ENCODE measurements around the gene FIGLA.

FIGLA gene, protein sequence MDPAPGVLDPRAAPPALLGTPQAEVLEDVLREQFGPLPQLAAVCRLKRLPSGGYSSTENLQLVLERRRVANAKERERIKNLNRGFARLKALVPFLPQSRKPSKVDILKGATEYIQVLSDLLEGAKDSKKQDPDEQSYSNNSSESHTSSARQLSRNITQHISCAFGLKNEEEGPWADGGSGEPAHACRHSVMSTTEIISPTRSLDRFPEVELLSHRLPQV

DNA sequence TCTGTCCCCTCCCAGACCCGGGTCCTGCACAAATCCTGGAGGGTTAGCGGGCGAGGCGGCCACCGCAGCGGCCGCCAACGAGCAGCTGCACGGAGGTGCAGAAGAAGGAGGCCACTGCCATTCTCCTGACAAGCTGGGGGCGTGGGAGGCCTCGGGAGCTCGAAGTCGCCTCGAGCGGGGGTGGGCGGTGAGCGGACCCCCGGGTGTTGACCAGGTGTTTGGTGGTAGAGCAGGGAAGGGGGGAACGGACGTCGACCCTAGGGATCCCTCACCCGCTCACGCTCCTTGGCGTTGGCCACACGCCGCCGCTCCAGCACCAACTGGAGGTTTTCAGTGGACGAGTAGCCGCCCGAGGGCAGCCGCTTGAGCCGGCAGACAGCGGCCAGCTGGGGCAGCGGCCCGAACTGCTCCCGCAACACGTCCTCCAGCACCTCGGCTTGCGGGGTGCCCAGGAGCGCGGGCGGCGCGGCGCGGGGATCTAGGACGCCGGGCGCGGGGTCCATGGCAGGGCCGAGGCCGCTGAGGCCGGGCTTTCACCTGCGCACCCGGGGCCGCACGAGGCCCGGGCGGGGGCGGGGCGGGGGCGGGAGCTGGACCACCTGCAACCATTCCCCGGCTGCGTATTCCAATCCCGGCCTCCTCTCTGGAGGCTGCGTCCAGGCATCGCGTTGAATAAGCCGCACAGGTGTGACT, at the start of gene FIGLA:
Gene FIGLA, minus strand, starts transcription at position 508 of the 693 bp plus-strand sequence. Its CDS starts 5 bp downstream, at position 503.
- DNase-seq (ENCODE audit: low read depth in 2 of 2): no peak

DNA sequence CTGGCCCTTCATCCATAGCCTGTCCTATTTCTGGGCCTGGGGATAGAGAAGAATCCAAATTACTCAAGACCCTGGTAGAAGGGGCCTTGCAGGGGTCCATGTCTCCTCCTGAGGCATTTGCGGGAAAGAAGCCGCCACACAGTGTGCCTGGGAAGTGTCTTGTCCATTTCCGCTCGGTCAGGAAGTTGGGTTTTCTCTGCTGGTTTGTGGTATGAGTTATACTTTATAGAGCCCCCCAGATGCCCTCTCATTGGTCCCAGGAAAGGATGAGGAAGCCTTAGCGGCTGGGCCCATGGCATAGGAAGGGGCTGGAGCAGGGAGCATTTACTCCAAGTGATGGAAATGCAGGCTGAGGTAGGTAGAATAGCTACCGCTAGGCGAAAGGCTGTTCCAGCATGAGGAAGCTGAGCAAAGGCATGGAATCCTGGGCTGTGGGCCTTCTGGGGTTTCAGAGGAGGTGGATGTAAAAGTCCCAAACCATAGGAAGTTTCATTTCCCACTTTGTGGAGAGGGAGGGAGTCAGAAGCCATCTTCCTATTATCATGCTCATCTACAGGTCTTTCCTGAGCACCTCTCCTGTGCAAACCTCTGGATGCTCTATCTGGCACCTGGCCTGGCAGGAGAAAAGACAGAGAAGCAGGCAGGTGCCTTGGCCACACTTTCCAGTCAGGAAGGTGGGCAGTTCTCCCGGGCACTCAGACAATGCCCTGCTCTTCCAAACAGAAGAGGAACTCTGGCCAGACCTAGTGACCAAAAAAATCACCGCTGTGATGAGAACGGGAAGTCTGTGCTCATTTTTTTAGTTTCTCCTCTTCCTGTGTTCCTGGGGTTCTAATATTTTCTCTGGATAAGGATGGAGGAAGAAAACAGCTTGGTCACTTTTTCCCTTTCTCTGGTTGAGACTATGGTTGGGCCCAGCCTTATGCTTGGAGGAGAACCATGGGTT, 47.8 kb upstream of the FIGLA start:
- no peak for DNase-seq (ENCODE audit: low read depth in 2 of 2)

DNA sequence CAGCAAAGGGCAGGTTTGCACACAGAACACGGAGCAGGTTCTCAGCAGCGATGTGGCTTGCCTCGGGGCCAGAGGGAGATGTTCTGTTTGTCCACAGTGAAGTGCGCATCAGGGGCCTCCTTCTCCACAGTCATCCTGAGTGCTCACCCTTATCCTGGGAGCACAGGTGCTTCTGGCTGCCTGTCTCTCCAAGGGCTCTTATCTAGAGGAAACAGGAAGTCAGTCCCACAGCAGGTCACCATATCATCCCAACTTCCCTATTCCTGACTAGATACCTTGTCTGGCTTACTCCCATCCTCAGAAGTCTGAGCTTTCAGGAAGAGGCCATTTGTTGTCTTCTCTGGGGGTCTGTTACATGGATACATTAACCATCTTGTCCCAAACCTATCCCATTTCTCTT, 45.2 kb upstream of the FIGLA start, which contains the start of gene CD207:
Gene CD207, minus strand, starts transcription at position 174 of the 400 bp plus-strand sequence. Its CDS starts 40 bp downstream, at position 134.
- DNase-seq (ENCODE audit: low read depth in 2 of 2): no peak

DNA sequence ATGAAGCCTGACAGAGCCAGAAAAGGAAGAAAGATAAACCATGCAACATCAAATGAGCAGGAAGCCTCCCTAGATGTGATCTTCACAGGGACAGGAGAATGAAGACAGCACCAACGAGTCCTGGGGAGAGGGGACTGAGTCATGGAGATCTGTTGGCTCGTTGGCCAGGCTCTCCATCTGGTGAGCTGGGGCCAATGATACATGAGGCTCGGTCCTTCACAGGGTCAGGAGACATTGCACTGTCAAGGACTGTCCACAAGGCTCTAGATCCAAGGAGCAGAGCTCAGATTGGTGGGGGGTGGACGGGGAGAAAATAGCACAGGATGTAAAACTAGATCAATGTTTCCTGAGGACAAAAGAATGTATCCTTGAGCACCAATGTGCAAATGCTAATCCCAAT, 44.4 kb upstream of the FIGLA start:
- DNase-seq (ENCODE audit: low read depth in 2 of 2): no peak

DNA sequence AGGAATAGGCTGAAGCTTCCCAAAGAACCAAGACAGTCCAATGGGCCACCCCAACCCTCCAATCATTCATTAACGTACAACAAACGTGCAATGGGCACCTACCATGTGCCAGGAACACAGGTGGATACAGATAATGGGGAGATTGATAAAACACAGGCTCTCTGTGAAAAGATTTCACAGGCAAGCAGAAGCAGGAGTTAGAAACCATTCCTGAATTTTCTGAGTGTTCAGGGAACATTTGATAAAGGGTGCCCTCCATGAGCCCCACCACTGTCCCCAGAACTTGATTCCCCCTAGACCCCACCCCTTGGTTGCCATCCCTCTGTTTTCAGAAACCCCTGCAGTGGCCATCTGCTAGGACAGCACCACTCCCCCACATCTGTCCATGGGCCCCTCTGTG, 43.7 kb upstream of the FIGLA start:
- DNase-seq (ENCODE audit: low read depth in 2 of 2): no peak

DNA sequence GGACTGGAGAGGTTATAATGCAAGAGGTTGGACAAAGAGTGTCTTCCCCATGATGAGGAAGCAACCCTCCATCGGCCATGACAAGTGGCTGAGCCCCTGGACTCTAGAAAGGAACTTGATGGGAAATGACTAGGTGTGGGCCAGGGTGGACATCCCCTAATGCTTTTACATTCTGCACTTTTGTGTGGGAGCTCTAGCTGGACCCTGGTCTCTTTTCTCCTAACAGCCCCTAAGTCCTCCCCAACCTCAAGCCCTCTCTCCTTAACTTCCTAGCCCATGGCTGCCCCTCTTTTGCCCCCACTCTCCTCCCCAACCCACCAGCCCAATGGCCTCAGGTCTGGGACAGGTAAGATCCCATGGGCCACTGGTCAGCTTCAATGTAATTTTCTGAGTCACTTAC, 42.8 kb upstream of the FIGLA start:
- DNase-seq (ENCODE audit: low read depth in 2 of 2): no peak

DNA sequence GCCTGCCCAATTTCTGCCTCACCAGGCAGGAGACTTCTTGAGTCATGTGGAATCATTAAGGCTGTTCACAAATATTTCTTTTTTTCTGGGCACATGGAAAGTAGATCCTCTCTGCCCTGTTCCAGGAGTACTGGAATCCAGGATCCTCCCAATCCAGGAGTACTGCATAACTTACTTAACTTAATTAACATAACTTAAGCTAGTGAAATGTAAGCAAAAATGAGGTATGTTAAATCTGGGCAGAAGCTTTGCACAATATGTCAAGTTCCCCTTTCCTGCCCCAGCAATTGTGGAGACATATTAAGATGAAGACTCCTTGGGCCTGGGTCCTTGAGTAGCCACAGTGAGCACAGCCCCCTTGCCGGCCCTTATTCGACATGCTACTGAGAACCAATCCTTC, 41.9 kb upstream of the FIGLA start:
- no peak for DNase-seq (ENCODE audit: low read depth in 2 of 2)

DNA sequence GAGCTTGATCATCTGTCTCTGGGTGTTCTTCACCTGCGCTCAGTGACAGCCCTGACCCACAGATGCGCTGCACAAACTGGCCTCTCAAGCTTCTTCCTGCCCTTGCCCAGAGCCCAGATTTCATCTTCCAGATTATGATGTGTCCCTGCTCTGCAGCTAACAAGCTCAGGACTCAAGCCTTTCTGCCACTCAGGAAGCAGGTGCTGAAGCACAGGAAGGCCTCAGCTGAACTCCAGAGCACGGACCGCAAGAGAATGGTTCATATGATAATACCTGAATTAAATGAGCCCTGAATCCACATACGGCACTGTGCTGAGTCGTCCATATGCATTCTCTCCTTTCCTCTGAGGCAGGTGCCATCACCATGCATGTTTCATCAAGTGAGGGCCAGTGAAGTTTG, 41.4 kb upstream of the FIGLA start:
- no peak for DNase-seq (ENCODE audit: low read depth in 2 of 2)

DNA sequence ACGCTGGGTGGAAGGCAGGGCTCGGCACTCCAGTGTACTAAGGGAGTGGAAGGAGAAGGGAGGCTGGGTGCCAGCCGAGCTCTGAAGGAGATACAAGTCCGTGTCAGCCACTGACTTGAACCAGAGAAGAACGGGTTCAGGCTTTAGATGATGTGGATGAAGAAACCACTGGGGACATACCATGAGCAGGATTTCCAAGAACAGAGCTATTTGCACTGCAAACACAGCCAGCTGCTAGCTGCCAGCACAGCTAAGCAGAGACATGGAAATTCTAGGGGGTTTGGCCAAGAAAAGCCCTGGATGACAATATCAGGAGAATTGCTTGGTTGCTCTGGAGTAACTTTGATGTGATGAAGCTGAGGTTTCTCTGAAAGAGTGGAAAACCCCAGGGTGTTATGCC, 39.9 kb upstream of the FIGLA start:
- DNase-seq (ENCODE audit: low read depth in 2 of 2): no peak

DNA sequence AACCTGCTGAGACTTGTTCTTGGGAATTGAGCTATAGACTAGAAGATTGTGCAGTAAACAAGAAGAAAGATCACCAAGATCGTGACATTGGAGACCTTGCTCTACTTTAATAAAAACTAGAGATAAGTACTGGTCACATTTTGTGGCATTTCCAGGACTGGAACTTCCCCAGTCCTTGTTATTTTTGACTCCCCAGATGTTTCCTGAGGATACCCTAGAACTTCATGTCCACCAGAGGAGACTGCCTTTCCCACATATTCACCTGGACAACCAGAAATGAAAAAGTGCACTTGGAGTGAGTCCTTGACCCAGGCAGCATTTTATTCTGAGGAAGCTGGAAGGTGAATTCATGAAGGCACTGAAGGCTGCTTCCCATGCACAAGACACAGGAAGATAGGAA, 39.5 kb upstream of the FIGLA start:
- DNase-seq (ENCODE audit: low read depth in 2 of 2): no peak

DNA sequence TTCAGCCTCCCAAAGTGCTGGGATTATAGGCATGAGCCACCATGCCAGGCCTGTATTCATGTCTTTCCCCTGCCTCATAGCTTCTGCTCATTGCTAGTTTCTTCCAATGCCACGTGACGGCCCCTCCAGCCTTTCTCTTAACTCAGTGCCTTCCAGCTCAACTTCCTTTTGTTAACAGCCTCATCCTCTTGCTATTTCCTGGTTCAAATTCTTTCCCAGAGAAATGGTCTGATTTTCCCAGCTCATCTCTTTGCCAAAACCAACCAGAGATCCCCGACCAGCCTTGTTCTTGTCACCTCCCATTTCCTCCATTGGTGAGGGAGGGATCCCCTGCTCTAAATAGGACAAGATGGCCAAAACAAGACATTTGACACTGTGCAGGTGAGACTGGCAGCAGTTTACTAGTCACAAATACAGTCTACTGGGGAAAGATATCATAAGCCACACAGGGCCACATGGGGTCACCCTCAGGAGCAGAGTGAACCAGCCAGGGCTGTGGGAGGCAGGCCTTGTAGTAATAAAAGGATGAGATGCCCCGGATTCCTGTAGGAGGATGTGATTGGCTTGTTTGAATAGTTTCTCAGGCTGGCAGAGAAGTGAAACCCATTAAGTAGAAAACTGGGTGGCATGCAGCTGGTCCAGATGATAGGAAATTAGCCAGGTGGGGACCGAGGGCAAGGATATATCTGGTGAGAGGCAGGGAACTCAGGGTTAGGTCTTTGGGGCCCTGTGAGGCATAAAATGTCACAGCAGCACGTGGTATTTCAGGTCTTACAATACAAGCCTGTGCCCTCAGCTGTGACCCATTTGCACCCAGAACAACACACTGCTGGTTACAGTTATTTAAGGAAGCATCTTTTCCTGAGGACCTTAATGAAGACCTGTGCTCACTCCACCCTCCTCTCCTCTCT, 38.7 kb upstream of the FIGLA start:
- no peak for DNase-seq (ENCODE audit: low read depth in 2 of 2)

DNA sequence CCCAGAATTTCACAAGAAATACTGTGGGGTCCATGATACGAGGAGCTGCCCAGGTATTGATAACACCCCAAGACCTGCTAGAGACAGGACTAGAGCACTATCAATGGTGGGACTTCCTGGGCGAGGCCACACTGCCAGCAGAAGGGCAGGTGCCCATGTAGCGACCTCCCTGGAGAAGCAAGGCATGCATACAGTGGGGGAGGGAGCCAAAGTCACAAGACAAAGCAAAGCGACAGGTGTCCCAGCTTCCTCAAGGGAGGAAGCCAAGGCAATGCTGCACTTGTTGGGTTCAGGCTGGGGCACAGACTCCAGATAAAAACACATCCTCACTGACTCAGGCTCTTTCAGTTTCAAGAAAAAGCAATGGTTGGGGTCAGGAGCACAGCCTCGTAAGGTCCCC, 37.7 kb upstream of the FIGLA start:
- DNase-seq (ENCODE audit: low read depth in 2 of 2): no peak

DNA sequence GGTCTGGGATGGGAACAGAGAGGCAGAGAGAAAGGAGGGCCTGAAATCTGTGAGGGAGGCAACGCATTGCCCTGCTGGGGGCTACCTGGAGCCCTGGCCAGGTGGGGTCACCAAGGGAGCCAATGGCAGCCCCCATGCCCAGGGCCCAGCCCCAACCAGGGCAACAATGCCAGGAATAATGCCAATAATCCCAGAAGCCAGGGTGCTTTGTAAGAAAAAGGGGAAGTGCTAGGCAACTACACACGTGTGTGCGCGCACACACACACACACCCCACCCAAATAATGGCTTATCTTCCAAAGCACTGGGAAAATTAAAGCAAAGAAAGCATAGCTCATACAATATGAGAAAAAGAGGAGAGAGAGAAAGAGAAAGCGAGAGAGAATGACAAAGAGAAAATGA, 36.9 kb upstream of the FIGLA start:
- DNase-seq (ENCODE audit: low read depth in 2 of 2): no peak

DNA sequence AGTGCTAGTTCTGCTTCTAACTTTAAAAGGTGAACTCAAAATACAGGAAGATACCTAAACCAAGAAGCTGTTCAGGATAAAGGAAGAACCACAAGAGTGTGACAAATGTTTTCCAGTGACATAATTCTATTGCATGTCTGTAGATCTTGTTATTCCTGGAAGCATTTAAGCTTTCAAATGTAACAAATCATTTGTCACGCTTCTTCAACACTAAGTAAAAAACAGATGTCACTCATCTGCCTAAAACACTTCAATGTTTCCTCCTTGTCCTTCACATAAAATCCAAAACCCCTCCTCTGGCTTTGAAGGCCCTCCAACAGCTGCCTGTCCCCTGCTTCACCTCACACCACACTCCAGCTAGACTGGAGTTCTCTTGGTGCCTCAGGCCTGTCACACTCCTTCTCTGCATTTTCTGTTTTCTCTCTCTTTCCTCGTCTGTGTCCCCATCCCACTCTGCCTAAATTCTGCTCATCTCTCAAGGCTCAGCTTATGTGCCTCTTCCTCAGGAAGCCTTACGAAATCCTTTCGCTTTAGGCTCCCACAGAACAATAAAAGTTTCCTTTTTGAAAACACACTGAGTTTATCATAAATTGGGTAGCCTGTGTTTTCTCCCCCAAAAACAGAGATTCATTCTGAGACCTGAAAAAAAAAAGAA, 36.4 kb upstream of the FIGLA start:
- DNase-seq (ENCODE audit: low read depth in 2 of 2): no peak

DNA sequence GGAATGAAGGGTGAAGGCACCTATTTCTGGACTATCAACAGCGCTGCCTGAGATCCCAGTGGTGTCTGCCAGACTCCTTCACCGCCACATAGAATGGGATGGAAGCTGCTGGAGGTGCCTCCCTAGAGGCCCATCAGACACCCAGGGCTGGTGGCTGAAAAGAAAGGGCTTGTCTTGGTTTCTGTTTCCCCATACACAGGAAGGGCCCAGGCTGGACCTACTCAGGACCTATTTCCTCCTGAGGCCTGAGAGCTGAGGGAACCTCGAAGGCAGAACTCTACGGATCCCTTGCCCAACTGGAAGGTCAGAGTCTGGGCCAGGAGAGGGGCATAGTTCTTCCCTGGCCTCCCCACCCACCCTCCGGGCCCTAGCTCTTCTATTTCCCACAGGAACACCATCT, 32.8 kb upstream of the FIGLA start:
- no peak for DNase-seq (ENCODE audit: low read depth in 2 of 2)

DNA sequence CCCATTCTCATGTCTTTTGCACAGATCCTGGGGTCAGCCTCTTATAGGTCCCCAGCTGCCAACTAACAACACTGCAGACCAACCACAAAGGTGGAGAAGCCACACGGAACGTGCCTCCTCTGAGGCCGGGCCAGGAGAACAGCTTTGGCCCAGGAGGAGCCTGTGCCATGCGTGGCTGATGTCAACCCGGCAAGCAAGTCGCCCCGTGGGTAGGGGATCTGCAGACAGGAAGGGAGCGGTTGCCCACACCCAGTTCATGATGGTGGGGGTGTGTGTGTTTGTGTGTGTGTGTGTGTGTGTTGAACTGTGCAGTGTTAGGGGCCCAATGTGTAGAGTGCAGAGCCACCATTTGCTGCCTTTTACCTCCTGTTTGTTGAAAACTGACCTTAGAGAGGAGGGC, 32.4 kb upstream of the FIGLA start:
- no peak for DNase-seq (ENCODE audit: low read depth in 2 of 2)

DNA sequence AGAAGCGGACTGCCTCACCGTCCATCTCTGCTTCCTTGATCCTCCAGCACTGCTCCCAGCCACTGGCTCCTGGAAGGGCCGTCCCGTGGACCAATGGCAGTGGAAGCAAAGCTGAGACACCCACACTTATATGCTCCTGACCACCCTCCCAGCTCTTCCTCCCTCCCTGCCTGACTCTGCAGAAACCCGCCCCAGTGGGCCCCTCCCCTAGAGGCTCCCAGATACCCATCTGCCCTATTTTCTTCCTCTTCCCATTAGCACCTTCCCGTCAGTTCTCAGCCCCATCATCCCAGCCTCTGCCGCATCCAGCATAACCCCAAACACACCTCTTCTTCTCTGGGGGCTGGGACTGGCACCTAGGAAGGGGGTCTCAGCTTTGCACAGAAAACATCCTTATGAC, 30.1 kb upstream of the FIGLA start, which contains the start of gene CLEC4F:
Gene CLEC4F, minus strand, starts transcription at position 101 of the 400 bp plus-strand sequence. Its CDS starts 76 bp downstream, at position 25.
- no peak for DNase-seq (ENCODE audit: low read depth in 2 of 2)

DNA sequence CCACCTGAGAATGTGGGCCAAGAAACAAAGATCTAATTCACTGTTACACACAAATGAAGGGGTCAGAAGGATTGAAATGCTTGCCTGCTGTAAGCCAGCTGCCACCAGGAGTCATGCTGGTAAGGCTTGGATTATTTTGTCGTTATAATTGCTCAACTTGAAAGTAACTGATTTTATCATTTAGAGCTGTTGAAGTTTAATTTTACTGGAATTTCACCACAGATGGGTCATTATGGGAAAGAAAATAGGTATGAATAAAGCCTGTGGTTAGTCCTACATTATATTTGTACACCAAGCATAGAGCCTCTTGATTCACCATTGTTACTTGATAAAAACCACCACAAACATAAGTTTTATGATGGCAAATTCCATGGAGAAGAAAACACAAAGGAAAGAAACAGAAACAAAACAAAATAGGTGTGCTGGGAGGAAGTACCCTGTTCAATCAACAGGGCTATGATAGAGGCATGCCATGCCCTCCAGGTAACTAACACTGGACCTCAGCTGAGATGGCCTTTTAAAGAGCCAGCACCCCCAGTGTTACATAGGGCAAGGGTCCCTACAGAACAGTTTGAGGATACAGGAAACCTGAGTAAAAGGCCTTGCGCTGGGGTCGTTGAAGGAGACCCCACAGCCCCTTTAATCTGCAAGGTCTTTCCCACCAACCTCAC, 27.0 kb upstream of the FIGLA start:
- DNase-seq (ENCODE audit: low read depth in 2 of 2): no peak

DNA sequence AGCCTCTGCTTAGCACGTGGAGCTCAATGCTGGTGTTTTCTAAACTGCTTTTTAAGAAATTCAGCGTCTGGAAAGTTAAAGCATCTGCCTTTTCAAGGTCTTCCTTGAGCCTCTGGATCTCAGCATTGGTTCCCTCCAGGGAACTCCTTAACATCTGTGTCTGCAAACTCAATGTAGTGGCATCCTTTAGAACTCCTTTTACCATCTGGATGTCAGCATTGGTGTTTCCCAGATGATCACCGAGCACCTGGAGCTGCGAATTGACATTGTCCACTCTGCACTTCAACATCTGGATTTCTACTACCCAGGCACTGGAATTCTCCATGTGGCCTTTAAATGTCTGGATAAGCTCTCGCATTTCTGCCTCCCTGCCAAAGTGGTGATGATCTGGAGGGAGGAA, 26.3 kb upstream of the FIGLA start:
- no peak for DNase-seq (ENCODE audit: low read depth in 2 of 2)
